Mammary epithelial cell (primary cell): ENCODE data around the gene HMGXB4.

Experiments used
- EZH2 ChIP-seq: IDR thresholded peaks from 2 replicates; pipeline ENCODE4 v1.6.1; 2012; ENCODE audit warnings: low read length, inconsistent platforms, borderline replicate concordance
- TF ChIP-seq, protein P1 (sequence below), 2 donors: IDR thresholded peaks in 1 of 2; conservative IDR thresholded peaks in 1 of 2; 2 replicates each; pipeline ENCODE4 v1.5.1; 2011 to 2012; ENCODE audit warnings: inconsistent platforms in 2 of 2, low read length in 2 of 2, mild to moderate bottlenecking in 2 of 2, control low read depth in 1 of 2, low read depth in 1 of 2; ENCODE audit not compliant: insufficient read depth in 1 of 2; ENCODE audit errors: extremely low read depth in 1 of 2

DNA sequence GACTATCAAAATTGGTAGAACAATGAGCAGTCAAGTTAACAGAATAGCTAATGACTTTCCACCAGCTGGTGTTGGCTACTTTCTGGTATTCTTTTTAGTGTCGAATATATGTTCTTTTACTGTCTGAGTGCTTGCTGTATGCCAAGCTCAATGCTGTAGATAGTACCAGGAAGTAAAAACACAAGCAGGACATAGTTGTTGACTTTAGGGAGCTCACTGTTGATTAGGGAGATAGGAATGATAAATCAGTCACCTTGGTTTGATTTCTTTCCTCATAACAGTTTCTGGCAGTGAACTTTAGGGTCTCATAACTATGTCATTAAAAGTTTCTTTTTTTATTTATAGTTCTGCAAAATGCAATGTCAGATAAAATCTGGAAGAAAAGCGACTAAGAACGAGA lies 9.0 kb downstream of the HMGXB4 start:
- TF ChIP-seq, protein P1, sequence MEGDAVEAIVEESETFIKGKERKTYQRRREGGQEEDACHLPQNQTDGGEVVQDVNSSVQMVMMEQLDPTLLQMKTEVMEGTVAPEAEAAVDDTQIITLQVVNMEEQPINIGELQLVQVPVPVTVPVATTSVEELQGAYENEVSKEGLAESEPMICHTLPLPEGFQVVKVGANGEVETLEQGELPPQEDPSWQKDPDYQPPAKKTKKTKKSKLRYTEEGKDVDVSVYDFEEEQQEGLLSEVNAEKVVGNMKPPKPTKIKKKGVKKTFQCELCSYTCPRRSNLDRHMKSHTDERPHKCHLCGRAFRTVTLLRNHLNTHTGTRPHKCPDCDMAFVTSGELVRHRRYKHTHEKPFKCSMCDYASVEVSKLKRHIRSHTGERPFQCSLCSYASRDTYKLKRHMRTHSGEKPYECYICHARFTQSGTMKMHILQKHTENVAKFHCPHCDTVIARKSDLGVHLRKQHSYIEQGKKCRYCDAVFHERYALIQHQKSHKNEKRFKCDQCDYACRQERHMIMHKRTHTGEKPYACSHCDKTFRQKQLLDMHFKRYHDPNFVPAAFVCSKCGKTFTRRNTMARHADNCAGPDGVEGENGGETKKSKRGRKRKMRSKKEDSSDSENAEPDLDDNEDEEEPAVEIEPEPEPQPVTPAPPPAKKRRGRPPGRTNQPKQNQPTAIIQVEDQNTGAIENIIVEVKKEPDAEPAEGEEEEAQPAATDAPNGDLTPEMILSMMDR (conservative IDR thresholded peaks at IDR 0.05 in 1 of 2, IDR thresholded peaks at IDR 0.05 in 1 of 2; ENCODE audit: extremely low read depth in 1 of 2, insufficient read depth in 1 of 2, low read depth in 1 of 2, low read length in 2 of 2): no peak
- TF ChIP-seq EZH2: no peak
